Right kidney (tissue), 1 donor: ENCODE data around the gene PMVK.
"Not testable (repeated sequence)": the region's sequence is repeated elsewhere in the genome, so short reads cannot be mapped to it uniquely, and the experiment has no call there.

Experiments
- DNase-seq: peaks from one replicate; pipeline ENCODE4 v3.0.0-alpha.2; 2016

Gene PMVK

DNA sequence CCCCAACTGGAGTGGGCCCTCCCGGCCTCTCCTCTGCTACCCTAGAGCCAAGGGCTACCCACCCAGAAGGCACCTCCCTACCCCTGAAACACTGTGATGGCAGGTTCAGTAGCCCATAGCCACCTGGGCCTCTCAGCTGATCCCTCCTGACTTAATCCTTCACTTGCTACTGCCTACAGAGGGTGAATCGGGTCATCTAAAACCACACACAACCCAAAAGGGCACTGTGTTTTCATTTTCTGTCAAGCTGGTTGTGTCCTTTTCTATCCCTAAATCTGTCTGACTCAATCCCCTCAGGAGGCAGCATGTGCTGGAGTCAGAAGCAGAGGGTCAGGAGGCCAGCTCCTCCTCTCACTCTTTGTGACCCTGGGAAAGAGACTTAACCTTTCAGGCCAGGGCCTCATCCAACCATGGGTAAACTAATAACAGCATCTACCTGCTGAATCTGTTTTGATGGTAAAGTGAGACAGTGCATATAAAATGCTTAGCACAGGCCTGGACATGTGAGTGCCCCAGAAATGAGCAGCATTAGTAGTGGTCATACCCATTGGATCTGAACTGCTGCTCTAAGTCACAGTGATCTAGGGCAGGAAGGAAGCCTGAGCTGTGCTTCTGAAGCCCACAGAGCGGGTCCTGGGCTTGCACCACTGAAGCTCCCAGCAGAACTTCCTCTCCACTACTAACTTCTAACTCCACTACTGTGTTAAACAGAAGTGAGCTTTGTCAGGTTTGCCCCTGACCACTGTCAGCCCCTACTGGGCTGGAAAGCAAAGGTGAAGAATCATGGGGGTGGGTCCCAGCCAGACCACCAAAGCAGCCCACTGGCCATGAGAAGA, 11.0 kb downstream of the PMVK start:
- DNase-seq, result no peak

DNA sequence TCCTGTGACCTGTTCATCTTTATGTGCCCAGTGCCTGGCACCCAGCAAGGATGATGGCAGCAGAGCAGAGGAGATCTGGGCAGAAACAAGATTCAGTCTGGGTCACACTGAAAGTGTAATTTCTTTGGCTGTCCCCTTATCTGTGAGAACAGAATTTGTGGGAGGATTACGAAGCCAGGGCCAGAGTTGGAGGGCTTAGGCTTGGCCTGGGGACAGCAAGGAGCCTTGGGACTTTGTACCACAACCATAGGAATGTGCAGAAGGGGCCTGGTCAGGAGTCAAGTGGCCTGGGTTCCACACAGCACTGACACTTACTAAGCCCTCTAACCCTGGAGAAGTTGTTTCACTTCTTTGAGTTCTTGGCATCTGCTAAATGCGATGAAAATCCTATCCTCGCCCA, 12.8 kb downstream of the PMVK start:
- no peak for DNase-seq

DNA sequence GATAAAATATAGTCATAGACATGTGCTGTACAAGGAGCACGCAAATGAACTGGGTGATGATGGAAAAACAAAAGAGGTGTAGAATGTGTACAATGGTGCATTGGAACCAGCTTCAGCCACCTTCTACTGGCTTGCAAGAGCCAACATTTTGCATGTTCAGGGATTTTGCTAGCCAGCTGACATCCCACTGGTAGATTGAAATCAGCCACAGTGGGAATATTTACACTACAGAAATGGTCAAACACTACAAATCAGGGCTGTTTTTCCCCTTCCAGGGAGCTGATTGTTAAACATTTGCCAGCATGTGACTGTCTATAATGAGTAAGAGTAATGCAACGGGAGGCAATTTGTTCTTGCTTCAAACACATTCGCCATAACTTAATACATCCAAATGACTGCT, 23.2 kb downstream of the PMVK start:
- DNase-seq, result no peak

DNA sequence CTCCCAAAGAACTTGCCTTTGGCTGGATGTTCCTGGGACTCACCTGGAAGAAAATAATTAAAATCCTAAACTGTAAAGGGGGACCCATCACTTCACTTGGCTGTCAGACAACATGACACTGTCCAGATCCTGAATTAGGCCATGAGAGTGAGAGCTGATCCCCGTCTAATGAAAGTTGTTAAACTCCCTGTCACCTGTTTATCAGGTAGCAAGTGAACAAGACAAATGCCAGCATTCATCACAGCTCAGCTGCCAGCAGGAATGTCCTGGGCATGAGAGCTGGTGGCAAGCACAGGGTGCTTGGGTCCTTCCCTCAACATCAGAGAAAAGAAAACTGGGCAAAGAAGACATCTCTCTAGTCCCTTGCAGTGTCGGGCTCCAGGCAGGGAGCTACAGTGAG, 23.8 kb downstream of the PMVK start:
- no peak for DNase-seq

DNA sequence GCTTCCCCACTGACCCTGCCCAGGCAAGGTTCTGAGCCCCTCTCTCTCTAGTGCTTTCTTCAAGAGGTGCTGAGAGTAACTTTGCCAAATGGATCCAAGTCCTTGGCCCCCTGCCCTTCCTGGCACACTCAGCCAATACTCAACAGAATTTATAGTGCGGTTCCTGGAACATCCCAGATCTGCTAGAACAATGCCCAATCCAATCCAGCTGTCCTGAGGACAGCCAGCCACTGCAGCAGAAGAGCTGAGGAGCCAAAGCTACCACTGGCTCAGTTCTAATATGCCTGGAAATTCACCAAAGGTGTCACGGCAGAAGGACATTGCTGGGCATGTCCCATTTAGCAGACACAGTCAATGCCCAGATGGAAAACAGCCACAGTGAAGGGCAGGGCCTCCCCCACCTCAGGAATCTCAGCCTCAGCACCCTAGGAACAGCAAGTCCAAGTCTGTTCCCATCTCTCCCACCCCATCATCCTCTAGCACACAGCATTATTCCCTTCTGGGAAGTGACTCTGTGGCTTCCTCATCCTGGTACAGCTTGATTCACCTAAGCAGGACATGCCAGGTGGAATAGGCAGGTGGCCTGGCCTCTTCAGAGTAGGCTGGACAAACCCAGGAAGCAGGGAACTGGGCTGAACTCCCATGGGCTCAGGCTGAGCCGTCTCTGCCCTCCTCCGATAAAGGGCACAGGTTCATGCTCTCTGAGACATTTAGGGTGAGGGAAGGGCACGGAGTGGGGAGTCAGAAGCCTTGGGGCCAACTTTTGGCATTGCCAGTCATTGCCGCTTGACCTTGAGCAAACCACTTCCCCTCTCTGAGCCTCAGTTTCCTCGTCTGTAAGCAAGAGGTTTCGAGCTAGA, 24.6 kb downstream of the PMVK start:
- no peak for DNase-seq

DNA sequence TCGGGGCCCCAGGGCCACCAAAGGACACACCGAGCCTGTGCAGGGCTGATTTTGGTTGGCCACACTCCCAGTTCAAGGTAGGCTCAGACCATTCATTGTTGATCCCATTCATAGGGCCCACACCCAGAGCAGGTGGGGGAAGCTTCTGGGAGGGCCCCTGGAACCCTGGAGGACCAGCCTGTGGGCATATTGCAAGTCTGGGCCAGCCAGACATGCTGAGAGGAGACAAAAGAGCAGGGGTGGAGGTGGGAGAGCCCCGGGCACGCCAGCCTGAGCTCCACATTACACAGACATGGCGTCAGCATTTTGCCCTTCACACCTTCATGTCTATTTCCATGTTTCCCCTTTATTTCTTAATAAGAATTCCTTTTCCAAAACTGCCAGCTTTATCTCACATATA, 25.7 kb downstream of the PMVK start:
- DNase-seq, result no peak

DNA sequence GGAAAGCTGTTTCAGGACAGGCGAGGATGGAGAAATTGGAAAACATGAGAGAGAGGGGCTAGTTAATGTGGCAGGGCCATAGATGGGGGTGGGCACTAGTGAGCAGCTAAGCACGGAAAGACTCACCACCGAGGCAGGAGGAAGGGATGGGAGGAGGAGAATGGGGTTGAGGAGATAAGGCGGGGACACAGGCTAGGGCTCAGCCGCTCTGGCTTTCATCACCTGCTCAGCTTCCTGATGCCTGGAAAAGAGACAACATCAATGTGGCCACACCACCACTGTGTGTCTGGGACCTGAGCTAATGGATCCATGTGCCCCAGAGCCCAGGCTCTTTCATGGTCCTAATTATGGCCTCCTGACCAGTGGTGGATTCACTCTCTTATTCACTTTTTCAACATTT, 27.6 kb downstream of the PMVK start:
- no peak for DNase-seq

DNA sequence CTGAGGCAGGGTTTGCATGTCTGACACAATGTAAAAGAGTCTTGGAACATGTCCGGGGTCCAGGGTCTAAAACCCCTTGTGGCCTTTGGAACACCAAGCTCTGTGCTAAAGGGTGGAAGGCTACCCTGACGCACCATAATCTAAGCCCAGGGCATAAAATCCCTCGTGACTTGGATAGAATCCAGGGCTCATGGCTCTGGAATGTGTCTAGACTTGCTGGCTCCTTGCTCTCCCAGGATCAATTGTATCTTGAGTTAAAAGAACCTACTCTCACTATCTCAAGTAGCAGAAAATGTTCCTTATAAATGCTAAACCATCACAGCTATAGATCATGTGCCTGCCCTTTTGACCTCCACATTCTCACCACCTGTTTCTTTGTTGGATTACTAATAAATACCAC, 28.4 kb downstream of the PMVK start:
- DNase-seq, result not testable (repeated sequence)

DNA sequence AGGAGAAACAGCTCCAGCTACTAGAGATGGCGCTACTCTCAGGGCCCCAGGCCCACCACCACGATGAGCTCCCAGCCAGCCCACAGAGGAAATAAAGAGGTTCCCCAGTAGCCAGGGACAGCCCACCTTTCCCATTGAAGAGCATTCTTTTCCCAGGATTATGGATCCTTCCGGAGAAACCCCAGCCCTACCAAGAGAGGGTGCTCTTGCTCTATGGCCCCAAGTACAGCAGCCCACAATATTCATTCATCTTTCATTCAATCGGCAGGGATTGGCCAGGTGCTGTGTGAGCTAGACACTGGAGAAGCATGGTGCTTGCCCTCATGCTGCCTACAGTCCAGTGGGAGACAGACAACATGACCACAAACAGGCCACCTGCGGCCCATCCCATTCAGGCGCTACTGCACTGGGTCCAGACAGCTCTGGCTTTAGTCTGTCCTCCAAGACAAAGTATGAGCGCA, 29.9 kb downstream of the PMVK start:
- DNase-seq, result no peak

DNA sequence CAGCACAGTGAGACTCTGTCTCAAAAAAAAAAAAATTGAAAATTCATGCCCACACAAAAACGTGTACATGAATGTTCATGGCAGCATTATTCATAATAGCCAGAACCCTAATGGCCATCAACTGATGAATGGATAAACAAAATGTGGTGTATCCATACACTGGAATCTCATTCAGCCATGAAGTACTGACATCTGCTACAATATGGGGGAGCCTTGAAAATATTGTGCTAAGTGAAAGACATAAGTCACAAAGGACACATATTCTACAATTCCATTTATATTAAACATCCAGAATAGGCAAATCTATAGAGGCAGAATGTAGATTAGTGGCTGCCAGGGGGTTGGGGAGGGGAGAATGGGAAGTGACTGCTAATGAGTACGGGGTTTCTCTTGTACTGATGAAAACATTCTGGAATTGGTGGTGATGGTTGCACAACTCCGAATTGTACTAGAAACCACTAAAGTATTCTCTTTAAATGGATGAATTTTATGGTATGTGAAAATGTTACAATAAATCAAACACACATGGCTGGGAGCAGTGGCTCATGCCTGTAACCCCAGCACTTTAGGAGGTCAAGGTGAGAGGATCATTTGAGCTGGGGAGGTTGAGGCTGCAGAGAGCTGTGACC, 33.5 kb downstream of the PMVK start:
- DNase-seq, result no peak

DNA sequence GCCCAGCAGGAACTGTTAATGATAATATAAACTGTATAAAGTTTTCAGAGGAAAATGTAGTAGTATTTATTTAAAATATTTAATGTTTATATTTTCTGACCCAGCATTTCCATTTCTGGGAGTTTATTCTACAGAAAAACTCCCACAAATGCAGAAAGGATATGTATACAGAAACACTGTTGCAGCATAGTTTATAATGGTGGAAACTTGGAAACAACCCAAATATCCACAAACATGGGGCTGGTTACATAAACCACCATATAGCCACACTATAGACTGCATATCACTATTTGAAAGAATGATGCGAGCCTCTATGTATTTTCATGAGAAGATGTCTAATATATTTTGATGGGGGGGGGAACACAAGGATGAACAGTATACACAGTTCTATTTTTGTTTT, 34.9 kb downstream of the PMVK start:
- DNase-seq, result no peak

DNA sequence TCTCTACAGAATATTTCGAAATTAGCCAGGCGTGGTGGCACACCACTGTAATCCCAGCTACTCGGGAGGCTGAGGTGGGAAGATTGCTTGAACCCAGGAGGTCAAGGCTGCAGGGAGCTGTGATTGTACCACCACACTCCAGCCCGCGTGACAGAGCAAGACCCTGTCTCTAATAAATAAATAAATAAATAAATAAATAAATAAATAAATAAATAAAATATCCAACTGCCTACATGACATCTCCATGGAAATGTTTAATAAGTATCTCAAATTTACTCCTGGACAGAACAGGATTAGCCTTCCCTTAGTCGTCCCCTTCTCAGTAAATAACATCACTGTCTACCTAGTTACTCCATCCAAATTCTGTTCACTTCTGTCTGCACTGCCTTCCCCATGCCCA, 37.5 kb downstream of the PMVK start:
- DNase-seq, result no peak

DNA sequence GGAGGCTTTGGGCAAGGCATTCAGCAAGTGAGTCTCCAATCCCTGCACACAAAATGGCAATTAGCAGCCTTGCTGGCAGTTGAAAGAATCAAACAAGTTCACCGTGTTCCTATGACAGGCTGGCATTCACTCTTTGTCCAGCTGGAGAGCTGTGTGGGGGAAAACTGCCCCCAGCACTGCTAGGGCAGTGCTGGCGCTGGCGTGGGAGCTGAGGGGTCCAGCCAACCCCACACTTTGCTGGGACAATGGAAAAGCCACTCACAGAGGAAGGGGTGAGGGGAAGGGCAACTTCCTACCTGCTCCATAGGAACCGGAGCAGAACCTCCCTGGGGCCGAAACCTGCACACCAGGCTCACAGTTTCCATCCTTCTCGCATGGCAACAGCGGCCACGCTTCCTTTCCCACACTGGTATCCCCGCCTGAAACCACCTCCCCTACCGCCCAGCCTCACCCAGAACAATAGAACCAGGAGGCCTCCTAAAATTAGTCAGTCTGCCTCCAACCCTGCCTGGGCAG, 39.7 kb downstream of the PMVK start:
- no peak for DNase-seq

DNA sequence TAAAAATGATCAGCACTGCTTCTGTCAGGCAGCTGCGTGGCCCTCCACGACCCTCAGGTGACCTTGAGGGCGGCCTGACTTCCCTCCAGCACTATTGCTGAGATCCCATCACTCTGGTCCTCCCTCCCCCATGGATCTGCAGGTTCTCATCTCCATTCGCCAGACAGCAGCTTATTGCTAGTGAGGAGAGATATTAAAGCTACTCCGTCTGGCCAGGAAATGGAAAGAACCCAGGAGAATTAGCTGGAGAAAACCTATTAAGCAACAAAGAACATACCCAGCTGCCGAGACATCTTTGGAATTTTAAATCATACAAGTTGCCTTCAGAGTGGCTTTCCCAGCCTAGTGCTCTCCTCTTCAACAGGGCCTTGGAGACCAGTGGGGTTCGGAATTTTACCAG, 40.7 kb downstream of the PMVK start:
- DNase-seq, result no peak

DNA sequence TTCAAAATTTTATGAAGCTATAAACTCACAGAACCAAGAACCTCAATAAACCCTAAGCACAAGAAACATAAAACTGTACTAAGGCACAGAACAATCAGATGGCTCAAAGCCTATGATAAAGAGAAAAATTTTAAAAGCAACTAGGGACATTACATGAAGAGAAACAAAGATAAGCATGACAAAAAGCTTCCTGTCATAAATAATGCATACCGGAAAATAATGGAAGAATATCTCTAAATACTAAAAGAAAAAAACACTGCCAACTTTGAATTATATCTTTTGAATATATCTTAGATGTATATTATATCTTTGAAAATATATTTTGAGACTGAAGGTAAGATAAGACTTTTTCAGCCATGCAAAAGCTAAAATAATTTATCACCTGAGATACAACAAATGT, 45.1 kb downstream of the PMVK start:
- DNase-seq, result no peak

DNA sequence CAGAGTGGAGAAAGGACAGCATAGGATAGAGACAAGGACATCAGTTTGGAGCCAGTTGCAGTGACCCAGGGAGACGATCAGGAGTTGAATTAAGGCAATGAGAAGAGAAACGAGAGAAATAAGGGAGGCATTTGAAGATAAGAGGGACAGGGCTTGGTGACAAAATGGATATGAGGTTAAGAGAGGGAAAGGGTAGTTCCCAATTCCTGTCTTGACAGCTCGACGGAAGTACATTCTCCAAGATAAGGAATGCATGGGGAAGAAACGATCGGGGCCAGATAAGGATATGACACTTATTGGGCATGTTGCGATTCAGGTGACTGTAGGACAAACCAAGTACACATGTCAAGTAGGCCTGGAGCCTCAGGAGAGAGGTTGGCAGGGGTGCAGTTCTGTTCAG, 47.8 kb downstream of the PMVK start:
- no peak for DNase-seq

DNA sequence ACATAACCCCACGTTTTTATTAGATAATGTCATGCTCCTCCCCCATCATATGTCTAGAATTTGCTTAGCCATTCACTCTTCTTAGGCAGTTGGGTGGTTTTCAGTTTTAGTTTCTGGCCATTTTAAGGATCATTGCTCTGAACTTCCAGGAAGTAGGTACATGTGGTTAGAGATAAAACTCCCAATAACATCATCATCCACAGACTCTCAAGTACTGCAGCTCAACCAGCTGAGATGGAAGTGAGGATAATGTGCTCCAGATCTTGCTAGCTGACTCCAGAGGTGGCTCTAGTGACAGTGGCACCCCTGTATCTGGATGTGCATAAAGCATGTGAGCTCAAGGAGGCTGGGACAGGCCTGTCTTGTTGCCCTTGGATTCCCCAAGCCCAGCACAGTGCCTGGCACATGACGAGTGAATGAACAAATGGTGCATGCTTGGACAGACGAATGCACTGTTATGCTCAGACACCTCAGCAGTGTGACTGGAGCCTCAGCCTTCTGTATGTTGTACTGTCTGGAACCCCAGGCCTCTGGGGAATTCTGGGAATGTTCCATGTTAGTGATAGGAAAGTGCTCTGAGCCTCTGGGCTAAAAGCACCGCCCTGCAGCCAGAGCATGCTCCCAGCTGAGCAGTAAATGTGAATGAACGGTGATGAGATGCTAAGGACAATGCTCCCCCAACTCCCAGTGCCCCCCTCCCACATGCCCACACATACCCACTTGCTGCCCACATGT, 50.1 kb downstream of the PMVK start:
- no peak for DNase-seq

DNA sequence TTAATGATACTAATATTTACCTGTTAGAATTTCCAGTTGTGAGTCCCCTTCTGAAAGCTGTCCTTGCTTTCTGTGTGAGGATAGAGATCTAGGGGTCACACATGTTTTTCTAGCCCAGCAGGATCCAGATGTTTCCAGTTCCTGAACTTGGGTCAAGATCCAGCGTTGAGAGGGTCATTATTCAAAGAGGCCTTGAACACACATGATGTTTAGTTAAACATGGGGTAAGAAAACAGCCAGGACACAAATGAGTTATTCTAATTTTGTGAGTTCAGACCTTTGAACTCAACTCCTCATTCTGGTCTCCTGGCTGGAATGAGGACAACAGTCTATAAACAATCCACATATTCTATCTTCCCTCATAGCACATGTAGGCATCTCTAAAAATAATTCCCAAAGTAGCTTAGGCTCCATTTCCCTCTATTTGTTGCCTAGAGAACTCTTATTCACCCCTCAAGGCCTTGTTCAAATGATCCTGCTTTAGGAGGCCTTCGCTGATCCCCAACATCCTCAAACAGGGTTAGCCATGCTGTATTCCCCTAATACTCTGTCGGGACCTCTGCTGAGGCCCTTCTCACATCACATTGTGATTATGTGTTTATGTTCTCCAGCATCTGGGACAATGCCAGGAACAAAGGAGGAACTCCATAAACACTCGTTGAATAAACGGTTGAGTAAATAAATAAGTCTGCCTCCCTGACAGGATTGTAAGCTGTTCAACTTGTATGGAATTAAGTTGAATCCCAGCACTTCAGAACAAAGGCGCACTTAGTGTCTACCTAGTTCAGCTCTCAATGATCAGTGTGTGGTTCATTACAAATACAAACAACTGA, 51.4 kb downstream of the PMVK start:
- DNase-seq, result no peak

DNA sequence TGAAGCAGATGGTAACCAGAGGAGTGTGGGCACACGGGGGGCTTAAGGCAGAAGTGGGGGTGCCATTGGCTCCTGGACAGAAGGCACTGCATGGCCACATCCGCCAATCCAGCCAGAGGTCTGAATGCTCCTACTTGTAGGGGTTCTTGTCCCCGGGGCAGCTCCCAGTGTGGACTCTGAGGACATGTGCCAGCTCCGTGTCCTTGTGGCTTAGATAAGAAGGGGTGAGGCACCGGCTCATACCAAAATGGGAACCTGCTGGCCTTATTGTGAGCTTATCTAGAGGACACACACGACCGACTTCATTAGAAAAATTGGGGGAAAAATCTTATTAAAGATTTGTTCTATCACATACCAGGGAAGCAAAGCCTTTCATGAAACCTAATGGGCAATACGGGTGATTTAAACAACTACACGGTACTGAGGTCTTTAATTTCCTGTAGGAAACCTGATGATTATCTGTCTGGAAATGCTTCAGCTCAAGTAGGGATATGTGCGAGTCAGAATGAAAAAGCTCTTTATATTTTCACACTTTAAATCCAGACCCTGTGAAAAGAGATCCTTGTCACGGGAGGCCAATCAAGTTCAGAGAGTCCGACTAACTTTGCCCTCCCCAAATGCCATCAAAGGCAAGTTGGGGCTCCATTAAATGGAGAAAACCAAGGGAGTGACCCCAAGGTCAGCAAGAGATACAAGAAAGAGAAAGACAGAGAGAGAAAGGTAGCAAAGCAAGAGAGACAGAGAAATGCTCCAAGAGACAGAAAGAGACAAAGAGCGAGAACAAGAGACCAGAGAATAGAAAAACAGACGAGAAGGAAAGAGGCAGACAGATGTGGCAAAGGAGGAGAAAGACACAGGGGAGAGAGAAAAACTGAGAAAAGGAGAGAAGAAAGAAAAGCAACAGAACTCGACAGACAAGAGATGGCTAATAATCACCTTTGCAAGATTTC, 52.3 kb downstream of the PMVK start:
- DNase-seq, result no peak
